GM12891 (cell line): Measurements from ENCODE around the gene CERS3.

Source experiments
- POLR2AphosphoS5 ChIP-seq: IDR thresholded peaks from 2 replicates; pipeline ENCODE4 v1.6.1; 2011; ENCODE audit warnings: low read depth, low read length, control low read depth
- SPI1 ChIP-seq: IDR thresholded peaks from 2 replicates; pipeline ENCODE4 v1.6.1; 2011; ENCODE audit warnings: low read depth, low read length, control low read depth
- TAF1 ChIP-seq: IDR thresholded peaks from 2 replicates; pipeline ENCODE4 v1.6.1; 2011; ENCODE audit warnings: low read depth, low read length, control low read depth

GRCh38 chr15:100536733-100537132 is 8.0 kb upstream of the CERS3 start:
- TF ChIP-seq POLR2AphosphoS5 (no peak), TAF1 (no peak), SPI1 (no peak)
